Heart left ventricle (tissue), 16 donors: ENCODE results near the gene KPNA6. TPM values are rescaled to one million over a fixed set of nuclear protein-coding genes. Genes with fewer than 3 reads are reported as not detected.

Experiments
- ATAC-seq, 4 donors: fragments of 200-7000 bp; cut with Tn5 transposase; one replicate each; pipeline ENCODE4 v1.9.1; 2020 to 2022; ENCODE audit warnings: moderate library complexity in 4 of 4, mild to moderate bottlenecking in 3 of 4, moderate number of reproducible peaks in 1 of 4
- DNase-seq, 5 donors: peaks; one replicate each; pipeline ENCODE4 v3.0.0-alpha.2; 2020
- H3K27ac ChIP-seq, 12 donors: fragments of 200-600 bp; sonication (generic) in 4 of 12; one replicate each; pipeline versions ENCODE4 v1.5.0 to v1.8.0; 2016 to 2022; ENCODE audit warnings: mild to moderate bottlenecking in 2 of 12
- H3K27me3 ChIP-seq, 9 donors: fragments of 200-600 bp; sonication (generic) in 2 of 9; one replicate each; pipeline versions ENCODE4 v1.5.1 to v1.8.0; 2016 to 2022; ENCODE audit warnings: mild to moderate bottlenecking in 3 of 9
- H3K36me3 ChIP-seq, 9 donors: fragments of 200-600 bp; sonication (generic) in 2 of 9; one replicate each; pipeline versions ENCODE4 v1.5.0 to v1.8.0; 2018 to 2022; ENCODE audit warnings: mild to moderate bottlenecking in 2 of 9
- H3K4me1 ChIP-seq, 12 donors: fragments of 200-600 bp; sonication (generic) in 4 of 12; one replicate each; pipeline versions ENCODE4 v1.5.0 to v1.8.0; 2016 to 2022; ENCODE audit warnings: mild to moderate bottlenecking in 3 of 12
- H3K4me3 ChIP-seq, 12 donors: fragments of 200-600 bp; sonication (generic) in 4 of 12; one replicate each; pipeline versions ENCODE4 v1.5.0 to v1.8.0; 2017 to 2022; ENCODE audit warnings: mild to moderate bottlenecking in 9 of 12, moderate library complexity in 4 of 12
- H3K9me3 ChIP-seq, 12 donors: fragments of 200-600 bp; sonication (generic) in 4 of 12; one replicate each; pipeline versions ENCODE4 v1.5.0 to v1.8.0; 2016 to 2022; ENCODE audit warnings: mild to moderate bottlenecking in 1 of 12
- CTCF ChIP-seq, 12 donors: fragments of 200-600 bp; sonication (generic) in 4 of 12; IDR thresholded peaks; one replicate each; pipeline versions ENCODE4 v1.5.0 to v1.8.0; 2018 to 2022; ENCODE audit warnings: antibody characterized with exemption in 12 of 12, mild to moderate bottlenecking in 5 of 12
- POLR2A ChIP-seq, 2 donors: fragments of 450-650 bp; IDR thresholded peaks; one replicate each; pipeline ENCODE4 v1.6.1; 2017; ENCODE audit warnings: antibody characterized with exemption in 2 of 2, mild to moderate bottlenecking in 2 of 2, moderate library complexity in 2 of 2
- WGBS, 4 donors: extraction: QIAGEN DNeasy Blood & Tissue Kit in 2 of 4; methylation state at CpG; one replicate each; pipeline versions ENCODE4 v1.1.5 to v1.1.7; 2013 to 2018; 5-methylcytosine and 5-hydroxymethylcytosine counted together
- intact Hi-C, 10 donors: fragments of 100-400 bp; cut with DNase I; formaldehyde crosslinking; loops; one replicate each; pipeline versions ENCODE4 v1.11.1 to v1.14.2; 2022
- polyA plus RNA-seq, 2 donors: library from polyadenylated mRNA; stranded (reverse); fragments of 200-250 nt; gene quantifications; one replicate each; pipeline ENCODE4 v1.2.3, GENCODE V29; 2013
- total RNA-seq, 9 donors: library from RNA; depleted of rRNA in 2 of 9; stranded (reverse); fragments of >200 nt in 2 of 9; fragmentation: NEBNext Ultra II Directional in 3 of 9; extraction: Animal tissue kit (Norgen Biotek cat#: 25700) in 3 of 9; gene quantifications; one replicate each; pipeline versions ENCODE4 v1.1.0 to v1.2.4, GENCODE V29; 2016 to 2023
- donor health status: ischemic (EF 13 %, LVEDD 7.1; RV severe dilation, severe dysfunction).
- donor health status: healthy with polysubstance abuse.
- donor health status: DM: no; HTN: yes; CAD: no.
- donor health status: DM: no; HTN: no; CAD: no.
- donor health status: ischemic (EF 25% LVEDD 6.9; RV normal size, moderate dysfunction).
- donor health status: ischemic (EF 25% LVEDD 5.7; RV mildly dilated, moderate dysfunction).
- donor health status: healthy.
- donor health status: DM: yes; HTN: yes; CAD: no.
- donor health status: ischemic (EF 35%, LVEDD 5.7; RV mildly dilated, moderate dysfunction).
- donor health status: nonischemic (EF 11% LVEDD 7.7; RV severe dilation, severe dysfunction).
- donor health status: DM: yes; HTN: yes; CAD: no.
- donor health status: PGD.
- donor health status: ischemic (EF 29% LVEDD 5.4; RV normal size, mild dysfunction).
- donor health status: nonischemic (EF 23%, LVEDD 6.1; RV moderate dilation, normal function).

The KPNA6 gene
- total and polyA plus RNA-seq, 11 donors: 10.2 to 99.2 (median 75.2) TPM

- Histone ChIP-seq H3K4me1 (peaks cover 0 to 25% (median 12%) of the 10 kb centered on the region in 12 donors), H3K27me3 (no peaks in the 10 kb centered on the region), H3K36me3 (peaks cover 0 to 3% (median 1%) of the 10 kb centered on the region in 9 donors), H3K27ac (no peak within 1 kb of the TSS), H3K4me3 (no peak within 1 kb of the TSS), H3K9me3 (no peaks in the 10 kb centered on the region)
- ATAC-seq (peak in 2 of 4 donors; percentile 5 to 9), DNase-seq (peak in 4 of 5 donors; percentile 32 to 63 (median 47))
- 63 to 69% (median 67%) methylated on average over 5 of the region's 5 CpGs; no CpG with 5 or more reads in 1 of the 4 donors for WGBS, 4 donors
- intact Hi-C loops: no loop called here
- TF ChIP-seq POLR2A (IDR thresholded peaks at IDR 0.05): no peak
- no peak for TF ChIP-seq CTCF (IDR thresholded peaks at IDR 0.05)
Observed at GRCh38 chr1:32208891-32209328, 101.1 kb downstream of the KPNA6 start, which contains the start of gene DCDC2B. Gene DCDC2B (plus strand): TSS chr1:32209089. CDS start chr1:32209094, 5 bp downstream.

- peak; percentile 28 to 84 (median 80) for ATAC-seq
- 71 to 79% (median 74%) methylated on average over 10 of the region's 10 CpGs for WGBS, 4 donors
- H3K4me1 ChIP-seq: peaks cover 0 to 20% (median 2%) of the 10 kb centered on the region in 12 donors
- peak overlapping the region in 6 of 12 donors; percentile 0 to 52 (median 16) for H3K27ac ChIP-seq
- H3K27me3 ChIP-seq: no peaks in the 10 kb centered on the region
- H3K4me3 ChIP-seq: no peak overlapping the region
- intact Hi-C loops: loop anchor here in 8 of 10 donors (2.0 to 10.0 kb wide), 8 partner anchors 81 to 197 kb away; partner anchors contain the start of gene BSDC1 (in 2 of the 8)
- peaks cover 0 to 65% (median 43%) of the 10 kb centered on the region in 9 donors for H3K36me3 ChIP-seq
- no peaks in the 10 kb centered on the region for H3K9me3 ChIP-seq
- peak in 4 of 5 donors; percentile 46 to 54 (median 52) for DNase-seq
- TF ChIP-seq POLR2A (IDR thresholded peaks at IDR 0.05) (no peak), CTCF (IDR thresholded peaks at IDR 0.05) (peak; percentile 64 to 83 (median 75))
Observed at GRCh38 chr1:32215629-32216480, 108.0 kb downstream of the KPNA6 start.

GRCh38 chr1:32216566-32216965, 108.7 kb downstream of the KPNA6 start:
- peaks cover 0 to 65% (median 43%) of the 10 kb centered on the region in 9 donors for H3K36me3 ChIP-seq
- DNase-seq: no peak
- no peak for ATAC-seq
- intact Hi-C loops: loop anchor here in 7 of 10 donors (2.0 to 10.0 kb wide), 7 partner anchors 81 to 196 kb away; partner anchors contain the start of gene BSDC1 (in 2 of the 7)
- peak overlapping the region in 1 of 12 donors; percentile 52 for H3K27ac ChIP-seq
- H3K4me3 ChIP-seq: no peak overlapping the region
- TF ChIP-seq POLR2A (IDR thresholded peaks at IDR 0.05): no peak
- no peak for TF ChIP-seq CTCF (IDR thresholded peaks at IDR 0.05)
- H3K9me3 ChIP-seq: no peaks in the 10 kb centered on the region
- WGBS, 4 donors: 83 to 92% (median 89%) methylated on average over 4 to 5 of the region's 5 CpGs
- no peaks in the 10 kb centered on the region for H3K27me3 ChIP-seq
- peaks cover 0 to 27% (median 8%) of the 10 kb centered on the region in 12 donors for H3K4me1 ChIP-seq

- no peak for ATAC-seq
- no peaks in the 10 kb centered on the region for H3K27me3 ChIP-seq
- DNase-seq: no peak
- no peak overlapping the region for H3K4me3 ChIP-seq
- no peaks in the 10 kb centered on the region for H3K9me3 ChIP-seq
- peaks cover 13 to 42% (median 22%) of the 10 kb centered on the region in 12 donors for H3K4me1 ChIP-seq
- H3K27ac ChIP-seq: no peak overlapping the region
- intact Hi-C loops: loop anchor here in 7 of 10 donors (5.0 to 10.0 kb wide), 6 partner anchors 78 to 193 kb away; partner anchors contain the start of gene BSDC1 (in 2 of the 7)
- TF ChIP-seq POLR2A (IDR thresholded peaks at IDR 0.05) (no peak), CTCF (IDR thresholded peaks at IDR 0.05) (no peak)
- 85 to 91% (median 87%) methylated on average over 7 of the region's 7 CpGs for WGBS, 4 donors
- peaks cover 0 to 68% (median 45%) of the 10 kb centered on the region in 9 donors for H3K36me3 ChIP-seq
Observed at GRCh38 chr1:32219022-32219421, 111.2 kb downstream of the KPNA6 start.
